GM19397 (cell line): ENCODE data around the gene UBR3.

ENCODE experiments used
- ATAC-seq: cut with Tn5 transposase; IDR thresholded peaks from one replicate; pipeline ENCODE4 v1.9.1; 2021; ENCODE audit warnings: mild to moderate bottlenecking, moderate library complexity; ENCODE audit not compliant: unreplicated experiment

The UBR3 gene

GRCh38 chr2:169999054-169999453, 171.8 kb downstream of the UBR3 start:
- ATAC-seq: no peak

GRCh38 chr2:170002096-170002495, 174.8 kb downstream of the UBR3 start:
- no peak for ATAC-seq

DNA sequence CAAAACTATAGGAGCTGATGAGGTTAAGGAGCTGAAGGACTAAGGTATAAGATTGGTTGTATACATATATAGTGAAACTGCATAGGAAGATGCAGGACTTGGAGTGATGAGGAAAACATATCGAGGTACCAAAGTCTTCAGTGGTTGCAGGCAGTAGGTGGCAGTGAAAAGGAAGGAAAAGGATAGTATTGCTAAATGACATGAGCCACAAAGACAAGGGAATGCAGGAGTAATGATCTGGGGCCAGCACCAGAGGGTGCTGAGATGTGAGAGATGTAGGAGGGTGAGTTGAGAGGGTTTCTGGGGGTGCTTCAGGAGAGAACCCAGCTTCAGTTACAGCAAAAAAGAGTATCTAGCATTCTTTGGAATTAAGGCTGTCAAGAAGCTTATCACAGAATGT, 178.4 kb downstream of the UBR3 start:
- no peak for ATAC-seq

DNA sequence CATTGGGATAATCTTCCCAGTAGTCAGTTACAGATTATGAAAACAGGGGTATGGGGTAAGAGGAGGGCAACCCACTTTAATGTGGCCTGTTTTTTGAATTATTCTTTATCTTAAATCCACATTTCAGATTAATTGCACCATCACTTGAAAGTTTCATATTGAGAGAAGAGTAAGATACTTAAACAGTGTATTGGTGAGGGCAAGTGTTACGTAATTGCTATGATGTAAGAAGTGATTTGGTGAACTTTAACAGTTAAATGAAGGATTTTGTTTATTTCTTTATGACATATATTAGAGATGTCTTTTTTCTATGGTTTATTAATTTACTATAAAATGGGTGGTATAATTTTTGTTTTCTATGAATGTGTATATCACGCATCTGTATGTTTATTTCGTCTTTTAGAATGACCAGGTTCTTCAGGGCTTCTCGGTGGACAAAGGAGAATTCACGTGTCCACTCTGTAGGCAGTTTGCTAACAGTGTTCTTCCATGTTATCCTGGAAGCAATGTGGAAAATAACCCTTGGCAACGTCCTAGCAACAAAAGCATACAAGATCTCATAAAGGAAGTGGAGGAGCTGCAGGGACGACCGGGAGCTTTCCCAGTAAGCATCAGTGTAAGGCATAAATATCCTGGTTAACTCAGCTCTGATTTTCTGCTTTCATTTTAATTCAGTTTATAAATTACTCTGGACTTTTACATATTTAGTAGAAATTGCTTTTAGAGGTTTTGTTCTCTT, 179.5 kb downstream of the UBR3 start:
- ATAC-seq: no peak

- no peak for ATAC-seq
Observed at GRCh38 chr2:170009209-170009608, 182.0 kb downstream of the UBR3 start.

- no peak for ATAC-seq
Observed at GRCh38 chr2:170012773-170013172, 185.5 kb downstream of the UBR3 start.

- no peak for ATAC-seq
Observed at GRCh38 chr2:170013802-170014551, 186.7 kb downstream of the UBR3 start.

- no peak for ATAC-seq
Observed at GRCh38 chr2:170014769-170015168, 187.5 kb downstream of the UBR3 start.

DNA sequence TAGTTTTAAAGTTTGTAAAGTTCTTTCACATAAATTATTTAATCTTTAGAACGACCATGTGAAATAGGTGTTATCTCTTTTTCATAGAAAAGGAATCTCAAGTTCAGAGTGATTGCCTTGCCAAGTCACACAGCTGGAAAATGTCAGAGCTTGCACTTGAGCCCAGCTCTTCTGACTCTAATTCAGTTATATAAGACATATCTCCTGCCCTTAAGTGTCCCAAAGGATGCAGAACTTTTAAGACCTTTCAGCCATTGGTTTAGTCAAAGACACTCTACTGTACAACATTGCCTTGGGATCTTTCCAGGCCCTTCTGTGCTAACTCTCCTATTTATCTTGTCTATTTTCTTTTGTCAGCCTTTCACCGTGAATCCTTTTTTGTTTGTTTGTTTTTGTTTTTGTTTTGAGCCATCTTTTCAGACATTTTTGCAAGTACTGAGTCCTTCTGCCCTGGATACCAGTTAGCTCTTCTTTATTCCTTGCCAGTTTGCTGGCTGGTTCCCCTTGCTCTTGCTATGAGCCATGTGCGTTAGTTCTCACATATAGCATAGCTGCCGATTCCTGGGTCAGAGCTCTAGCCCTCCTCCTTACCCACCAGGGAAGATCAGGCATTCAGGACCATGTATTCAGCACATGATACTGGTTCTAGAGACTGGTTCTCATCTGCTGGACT, 190.7 kb downstream of the UBR3 start:
- no peak for ATAC-seq

DNA sequence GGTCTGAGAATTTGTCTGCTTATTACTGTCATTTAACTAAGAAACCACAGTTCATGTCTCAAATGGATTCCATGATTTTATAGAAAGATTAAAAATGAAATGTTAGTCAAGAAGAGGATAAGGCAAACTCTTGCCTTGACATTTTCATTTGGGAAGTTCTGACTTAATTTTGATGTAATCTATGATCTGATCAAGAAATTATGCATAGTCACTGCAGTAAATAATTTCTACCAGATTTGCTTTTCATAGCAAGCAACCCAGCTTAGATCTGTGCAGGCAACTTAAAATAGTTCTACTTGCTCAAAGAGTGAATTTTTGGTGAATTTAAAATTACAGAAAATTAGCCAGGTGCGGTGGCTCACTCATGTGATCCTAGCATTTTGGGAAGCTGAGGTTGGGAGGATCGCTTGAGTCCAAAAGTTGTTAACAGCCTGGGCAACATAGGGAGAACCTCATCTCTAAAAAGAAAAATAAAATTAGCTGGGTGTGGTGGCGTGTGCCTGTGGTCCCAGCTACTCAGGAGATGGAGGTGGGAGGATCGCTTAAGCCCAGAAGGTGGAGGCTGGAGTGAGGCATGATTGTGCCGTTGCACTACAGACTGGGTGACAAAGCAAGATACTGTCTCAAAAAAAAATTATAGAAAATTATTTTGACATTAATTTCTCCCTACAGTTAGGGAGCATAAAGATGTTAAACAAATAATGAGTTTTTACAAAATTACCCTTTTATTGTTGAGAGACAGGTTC, 192.0 kb downstream of the UBR3 start:
- no peak for ATAC-seq

- ATAC-seq: no peak
Observed at GRCh38 chr2:170020777-170021176, 193.5 kb downstream of the UBR3 start.

- no peak for ATAC-seq
Observed at GRCh38 chr2:170022692-170023091, 195.4 kb downstream of the UBR3 start.

DNA sequence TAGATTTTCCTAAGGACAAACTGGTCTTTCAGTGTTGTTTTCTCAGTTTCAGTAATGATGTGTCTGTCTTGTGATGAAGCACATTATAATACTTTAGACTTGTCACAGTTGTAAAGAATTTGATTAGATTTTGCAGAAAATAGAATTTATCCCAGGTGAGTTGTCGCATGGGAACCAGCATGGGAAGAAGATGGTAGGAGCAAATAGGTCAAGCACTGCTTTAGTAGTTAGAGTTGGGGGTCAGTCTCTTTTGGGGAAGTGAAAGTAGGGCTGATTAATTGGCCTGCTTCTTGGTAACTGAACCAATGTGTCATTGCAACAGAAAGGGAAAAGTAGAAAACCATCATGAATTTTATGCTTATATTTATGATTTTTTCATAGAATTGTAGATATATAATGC, 197.5 kb downstream of the UBR3 start:
- ATAC-seq: no peak

DNA sequence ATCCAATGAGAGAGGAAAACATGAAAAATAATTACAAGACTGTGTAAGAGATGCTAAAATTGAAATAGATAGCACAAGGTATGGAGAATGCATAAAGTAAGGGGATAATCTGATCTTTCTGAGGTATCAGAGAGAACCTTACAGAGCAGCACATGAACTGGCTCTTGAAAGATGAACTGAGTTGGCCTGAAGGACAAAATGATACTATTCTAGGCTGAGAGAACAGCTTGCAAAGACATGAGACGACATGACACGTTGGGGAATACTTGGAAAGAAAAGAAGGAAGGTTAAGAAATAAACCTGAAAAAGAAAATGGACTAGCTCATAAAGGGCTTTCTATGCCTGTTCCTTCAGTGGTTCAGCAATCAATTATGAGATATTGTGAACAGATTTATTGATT, 198.0 kb downstream of the UBR3 start:
- no peak for ATAC-seq

GRCh38 chr2:170026361-170026760, 199.1 kb downstream of the UBR3 start:
- ATAC-seq: no peak

DNA sequence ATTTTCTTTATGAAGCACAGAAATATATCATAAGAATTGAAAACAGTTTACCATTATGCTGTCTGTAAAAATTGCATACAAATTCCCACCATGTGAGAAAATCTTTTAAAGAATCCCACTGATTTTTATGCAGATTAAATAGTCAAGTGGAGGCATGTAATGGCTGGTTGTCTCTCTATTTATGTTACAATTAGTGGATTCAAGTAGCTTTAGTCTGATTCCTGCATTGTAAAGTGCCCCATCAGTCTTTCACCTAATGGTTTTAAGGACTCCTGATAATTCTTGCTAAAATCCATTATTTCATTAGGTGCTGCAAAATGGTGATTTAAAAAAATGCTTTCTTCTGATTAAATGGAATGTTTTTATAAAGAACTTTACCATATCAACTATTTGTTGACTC, 202.3 kb downstream of the UBR3 start:
- no peak for ATAC-seq

DNA sequence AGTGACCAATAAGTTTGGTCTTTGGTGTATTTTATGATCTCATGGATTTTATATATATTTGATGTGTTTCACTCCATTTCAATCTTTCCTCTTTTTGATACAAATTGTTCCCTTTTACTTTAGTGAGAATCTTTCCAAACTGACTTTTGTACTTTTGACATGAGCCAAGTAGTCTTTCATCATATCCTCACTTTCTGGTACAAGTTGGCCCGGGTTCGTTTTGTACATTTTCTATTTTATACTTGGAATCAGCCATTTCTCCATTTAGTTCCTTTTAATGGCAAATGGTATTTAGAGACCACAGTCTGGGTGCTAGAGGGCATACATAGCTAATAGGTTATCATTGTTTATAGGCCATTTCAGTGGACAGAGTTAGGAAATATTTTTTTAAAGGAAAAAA, 202.8 kb downstream of the UBR3 start:
- ATAC-seq: no peak

- ATAC-seq: no peak
Observed at GRCh38 chr2:170031288-170031687, 204.0 kb downstream of the UBR3 start.

- no peak for ATAC-seq
Observed at GRCh38 chr2:170034596-170034995, 207.3 kb downstream of the UBR3 start.

- no peak for ATAC-seq
Observed at GRCh38 chr2:170038734-170039133, 211.5 kb downstream of the UBR3 start.
